Suprapubic skin (tissue), 4 donors: ENCODE measurements around the gene ZNF790. TPM values are rescaled to one million over a fixed set of nuclear protein-coding genes. Genes with fewer than 3 reads are reported as not detected.

Source experiments
- DNase-seq, 2 donors: peaks; one replicate each; pipeline ENCODE4 v3.0.0-alpha.2; 2019; ENCODE audit warnings: low spot score in 2 of 2
- H3K27ac ChIP-seq: fragments of 200-600 bp; sonication (generic); one replicate; pipeline ENCODE4 v1.5.1; 2019
- H3K27me3 ChIP-seq: fragments of 200-600 bp; sonication (generic); one replicate; pipeline ENCODE4 v1.5.1; 2019
- H3K36me3 ChIP-seq: fragments of 200-600 bp; sonication (generic); one replicate; pipeline ENCODE4 v1.5.1; 2019
- H3K4me1 ChIP-seq: fragments of 200-600 bp; sonication (generic); one replicate; pipeline ENCODE4 v1.5.1; 2019
- H3K4me3 ChIP-seq: fragments of 200-600 bp; sonication (generic); one replicate; pipeline ENCODE4 v1.5.1; 2019; ENCODE audit warnings: mild to moderate bottlenecking
- H3K9me3 ChIP-seq: fragments of 200-600 bp; sonication (generic); one replicate; pipeline ENCODE4 v1.5.1; 2019
- CTCF ChIP-seq, 2 donors: fragments of 200-600 bp in 1 of 2; fragments of 450-650 bp in 1 of 2; sonication (generic) in 1 of 2; IDR thresholded peaks; one replicate each; pipeline ENCODE4 v1.5.1; 2016 to 2019; ENCODE audit warnings: antibody characterized with exemption in 2 of 2, mild to moderate bottlenecking in 1 of 2, moderate library complexity in 1 of 2
- EP300 ChIP-seq: sonication (generic); formaldehyde crosslinking; IDR thresholded peaks from one replicate; pipeline ENCODE4 v1.6.1; 2017; ENCODE audit warnings: antibody characterized with exemption
- POLR2A ChIP-seq, 2 donors: fragments of 450-650 bp; IDR thresholded peaks; one replicate each; pipeline ENCODE4 v1.6.1; 2017; ENCODE audit warnings: antibody characterized with exemption in 2 of 2, mild to moderate bottlenecking in 2 of 2, moderate library complexity in 2 of 2
- POLR2AphosphoS5 ChIP-seq, 3 donors: sonication (generic); formaldehyde crosslinking; IDR thresholded peaks; one replicate each; pipeline ENCODE4 v1.6.1; 2017; ENCODE audit warnings: antibody characterized with exemption in 3 of 3
- WGBS: methylation state at CpG from one replicate; pipeline ENCODE4 v1.1.5; 2018; 5-methylcytosine and 5-hydroxymethylcytosine counted together
- total RNA-seq, 4 donors: library from RNA; depleted of rRNA; stranded (reverse); fragments of >200 nt; gene quantifications; one replicate each; pipeline ENCODE4 v1.1.0, GENCODE V29; 2016

Gene ZNF790
- total RNA-seq, result 1 to 10 TPM; 3.2 to 7.2 (median 3.8) TPM

GRCh38 chr19:36837906-36838783 lies at the start of gene ZNF790:
Gene ZNF790 (minus strand): TSS chr19:36838387. CDS start chr19:36825619, 12,768 bp downstream.
- Histone ChIP-seq H3K27ac (peak within 1 kb of the TSS; percentile 83), H3K9me3 (peaks cover 16% of the 10 kb centered on the region), H3K4me3 (peak within 1 kb of the TSS; percentile 68), H3K36me3 (peaks cover 12% of the 10 kb centered on the region), H3K4me1 (peaks cover 17% of the 10 kb centered on the region), H3K27me3 (no peaks in the 10 kb centered on the region)
- 1% methylated on average over 32 of the region's 56 CpGs for WGBS
- peak; percentile 90 to 92 for DNase-seq
- TF ChIP-seq POLR2A (IDR thresholded peaks at IDR 0.05) (no peak), POLR2AphosphoS5 (IDR thresholded peaks at IDR 0.05) (peak in 1 of 3 donors; percentile 36)

DNA sequence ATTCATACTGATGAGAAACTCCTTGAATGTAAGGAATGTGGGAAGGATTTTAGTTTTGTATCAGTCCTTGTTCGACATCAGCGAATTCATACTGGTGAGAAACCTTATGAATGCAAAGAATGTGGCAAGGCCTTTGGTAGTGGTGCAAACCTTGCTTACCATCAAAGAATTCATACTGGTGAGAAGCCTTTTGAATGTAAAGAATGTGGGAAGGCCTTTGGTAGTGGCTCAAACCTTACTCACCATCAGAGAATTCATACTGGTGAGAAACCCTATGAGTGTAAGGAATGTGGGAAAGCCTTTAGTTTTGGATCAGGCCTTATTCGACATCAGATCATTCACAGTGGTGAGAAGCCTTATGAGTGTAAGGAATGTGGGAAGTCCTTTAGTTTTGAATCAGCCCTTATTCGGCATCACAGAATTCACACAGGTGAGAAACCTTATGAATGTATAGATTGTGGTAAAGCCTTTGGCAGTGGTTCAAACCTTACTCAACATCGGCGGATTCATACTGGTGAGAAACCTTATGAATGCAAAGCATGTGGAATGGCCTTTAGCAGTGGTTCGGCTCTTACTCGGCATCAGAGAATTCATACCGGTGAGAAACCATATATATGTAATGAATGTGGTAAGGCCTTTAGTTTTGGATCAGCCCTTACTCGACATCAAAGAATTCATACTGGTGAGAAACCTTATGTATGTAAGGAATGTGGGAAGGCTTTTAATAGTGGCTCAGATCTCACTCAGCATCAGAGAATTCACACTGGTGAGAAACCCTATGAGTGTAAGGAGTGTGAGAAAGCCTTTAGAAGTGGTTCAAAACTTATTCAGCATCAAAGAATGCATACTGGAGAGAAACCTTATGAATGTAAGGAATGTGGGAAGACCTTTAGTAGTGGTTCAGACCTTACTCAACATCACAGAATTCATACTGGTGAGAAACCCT lies 39.1 kb upstream of the ZNF790 start:
- Histone ChIP-seq H3K4me1 (no peaks in the 10 kb centered on the region), H3K9me3 (peaks cover 90% of the 10 kb centered on the region), H3K4me3 (no peak overlapping the region), H3K36me3 (peaks cover 65% of the 10 kb centered on the region), H3K27ac (no peak overlapping the region), H3K27me3 (no peaks in the 10 kb centered on the region)
- DNase-seq, result no peak
- WGBS, result 95% methylated on average over 10 of the region's 10 CpGs
- TF ChIP-seq EP300 (no peak), CTCF (IDR thresholded peaks at IDR 0.05) (no peak), POLR2AphosphoS5 (IDR thresholded peaks at IDR 0.05) (no peak)

GRCh38 chr19:36851898-36852297 lies 13.7 kb upstream of the ZNF790 start:
- H3K27me3 ChIP-seq, result no peaks in the 10 kb centered on the region
- WGBS, result 97% methylated on average over 3 of the region's 3 CpGs
- peak overlapping the region; percentile 69 for H3K4me3 ChIP-seq
- peaks cover 3% of the 10 kb centered on the region for H3K9me3 ChIP-seq
- H3K27ac ChIP-seq, result no peak overlapping the region
- H3K4me1 ChIP-seq, result peaks cover 20% of the 10 kb centered on the region
- peaks cover 35% of the 10 kb centered on the region for H3K36me3 ChIP-seq
- no peak for DNase-seq
- TF ChIP-seq POLR2AphosphoS5 (IDR thresholded peaks at IDR 0.05), result no peak

GRCh38 chr19:36850559-36851442 lies 12.6 kb upstream of the ZNF790 start, which contains the start of gene ZNF345:
Gene ZNF345 (plus strand): TSS chr19:36850876. CDS start chr19:36876831, 25,955 bp downstream.
- Histone ChIP-seq H3K36me3 (peaks cover 25% of the 10 kb centered on the region), H3K4me1 (peaks cover 20% of the 10 kb centered on the region), H3K27ac (peak within 1 kb of the TSS; percentile 81), H3K4me3 (peak within 1 kb of the TSS; percentile 69), H3K27me3 (no peaks in the 10 kb centered on the region), H3K9me3 (peaks cover 3% of the 10 kb centered on the region)
- TF ChIP-seq POLR2AphosphoS5 (IDR thresholded peaks at IDR 0.05) (no peak), CTCF (IDR thresholded peaks at IDR 0.05) (no peak), POLR2A (IDR thresholded peaks at IDR 0.05) (peak in 1 of 2 donors; percentile 31)
- peak; percentile 94 to 95 for DNase-seq
- WGBS, result 1% methylated on average over 17 of the region's 43 CpGs

GRCh38 chr19:36849701-36850558 lies 11.7 kb upstream of the ZNF790 start:
- peak overlapping the region; percentile 81 for H3K27ac ChIP-seq
- H3K36me3 ChIP-seq, result peaks cover 17% of the 10 kb centered on the region
- 1% methylated on average over 33 of the region's 36 CpGs for WGBS
- TF ChIP-seq POLR2AphosphoS5 (IDR thresholded peaks at IDR 0.05) (peak in 1 of 3 donors; percentile 21), CTCF (IDR thresholded peaks at IDR 0.05) (no peak)
- no peaks in the 10 kb centered on the region for H3K27me3 ChIP-seq
- peak; percentile 94 for DNase-seq
- H3K4me3 ChIP-seq, result peak overlapping the region; percentile 69
- H3K4me1 ChIP-seq, result peaks cover 20% of the 10 kb centered on the region
- H3K9me3 ChIP-seq, result no peaks in the 10 kb centered on the region
